ENCODE results near the gene DNAJC11. TPM values are rescaled to one million over a fixed set of nuclear protein-coding genes. Genes with fewer than 3 reads are reported as not detected.
"Not testable (repeated sequence)": the region's sequence is repeated elsewhere in the genome, so short reads cannot be mapped to it uniquely, and the experiment has no call there.

The DNAJC11 gene
- polyA plus RNA-seq, 4 donors, result 54.0 to 77.7 (median 67.1) TPM

DNA sequence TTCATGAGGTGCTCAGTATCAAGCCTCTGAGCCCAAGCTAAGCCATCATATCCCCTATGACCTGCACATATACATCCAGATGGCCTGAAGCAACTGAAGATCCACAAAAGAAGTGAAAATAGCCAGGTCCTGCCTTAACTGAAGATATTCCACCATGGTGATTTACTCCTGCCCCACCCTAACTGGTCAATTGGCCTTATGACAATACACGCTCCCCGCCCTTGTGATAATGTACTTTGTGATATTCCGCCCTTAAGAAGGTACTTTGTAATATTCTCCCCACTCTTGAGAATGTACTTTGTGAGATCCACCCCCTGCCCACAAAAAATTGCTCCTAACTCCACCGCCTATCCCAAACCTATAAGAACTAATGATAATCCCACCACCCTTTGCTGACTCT lies 1.7 kb downstream of the DNAJC11 start:
- not testable (repeated sequence) for DNase-seq (ENCODE audit: low read depth in 4 of 4, low spot score in 2 of 4)

DNA sequence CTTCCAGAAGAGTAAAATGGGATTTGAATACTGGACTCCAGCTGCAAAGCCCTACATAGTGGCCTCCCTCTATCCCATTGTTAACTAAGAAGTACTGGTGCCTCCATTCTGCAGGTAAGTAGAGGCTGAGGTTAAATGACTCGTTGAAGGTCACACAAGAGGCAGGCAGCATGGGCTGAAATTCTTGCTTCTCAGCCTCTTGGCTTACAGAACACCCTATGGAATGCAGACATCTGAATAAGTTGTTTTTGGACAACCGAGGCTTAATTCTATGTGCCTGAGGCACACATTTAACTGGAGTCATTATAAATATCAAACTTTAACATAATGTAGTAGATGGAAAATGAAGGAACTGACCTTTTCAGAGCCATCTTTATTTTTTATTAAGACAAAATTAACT lies 5.7 kb downstream of the DNAJC11 start:
- no peak for DNase-seq (ENCODE audit: low read depth in 4 of 4, low spot score in 2 of 4)

DNA sequence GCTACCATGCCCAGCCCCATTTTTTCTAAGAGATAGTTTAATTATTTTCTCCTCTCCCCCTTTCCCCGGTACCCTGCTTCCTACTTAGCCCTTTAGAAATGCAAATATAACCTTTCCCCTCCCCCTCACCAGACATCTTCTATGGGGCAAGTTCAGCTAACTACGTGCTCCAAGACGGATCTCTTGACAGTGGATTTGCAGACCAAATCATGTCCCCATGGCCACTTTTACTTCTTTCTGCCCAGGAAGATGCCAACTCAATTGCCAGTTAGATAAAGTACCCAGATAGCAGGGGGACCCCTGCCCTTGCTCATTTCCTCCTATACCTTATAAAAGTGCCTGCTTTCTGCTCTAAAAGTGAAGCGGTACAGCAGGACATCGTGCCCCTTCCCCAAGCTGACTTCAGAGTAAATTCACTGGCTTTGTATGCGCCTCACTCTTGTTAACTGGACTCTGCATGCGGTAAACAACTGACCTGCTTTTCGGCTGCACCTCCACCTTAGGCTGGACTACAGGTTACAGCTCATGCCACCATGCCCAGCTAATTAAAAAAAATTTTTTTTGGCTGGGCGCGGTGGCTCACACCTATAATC lies 7.4 kb downstream of the DNAJC11 start:
- DNase-seq (ENCODE audit: low read depth in 4 of 4, low spot score in 2 of 4), result no peak

- no peak for DNase-seq (ENCODE audit: low read depth in 4 of 4, low spot score in 2 of 4)
Observed at GRCh38 chr1:6692956-6693355, 8.7 kb downstream of the DNAJC11 start.

DNA sequence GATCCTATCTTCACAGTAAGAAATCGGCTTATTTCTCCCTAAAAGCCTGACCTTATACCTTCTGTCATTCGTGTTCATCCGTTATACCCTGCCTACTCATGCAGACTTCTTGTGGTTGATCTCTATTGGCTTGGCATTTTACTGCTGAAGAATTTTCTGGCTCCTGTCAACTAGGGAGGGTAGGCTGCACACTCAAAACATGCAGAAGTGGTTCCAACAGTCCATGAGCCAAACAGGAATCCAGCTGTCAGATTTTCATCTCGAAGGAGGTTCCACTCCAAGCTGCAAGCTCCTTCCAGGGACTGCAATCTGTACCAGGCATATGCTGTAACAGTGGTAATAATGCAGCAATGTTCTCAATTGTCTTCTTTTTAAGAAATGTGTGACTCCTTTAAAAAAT lies 10.1 kb downstream of the DNAJC11 start:
- no peak for DNase-seq (ENCODE audit: low read depth in 4 of 4, low spot score in 2 of 4)

- no peak for DNase-seq (ENCODE audit: low read depth in 4 of 4, low spot score in 2 of 4)
Observed at GRCh38 chr1:6690186-6690585, 11.4 kb downstream of the DNAJC11 start.

DNA sequence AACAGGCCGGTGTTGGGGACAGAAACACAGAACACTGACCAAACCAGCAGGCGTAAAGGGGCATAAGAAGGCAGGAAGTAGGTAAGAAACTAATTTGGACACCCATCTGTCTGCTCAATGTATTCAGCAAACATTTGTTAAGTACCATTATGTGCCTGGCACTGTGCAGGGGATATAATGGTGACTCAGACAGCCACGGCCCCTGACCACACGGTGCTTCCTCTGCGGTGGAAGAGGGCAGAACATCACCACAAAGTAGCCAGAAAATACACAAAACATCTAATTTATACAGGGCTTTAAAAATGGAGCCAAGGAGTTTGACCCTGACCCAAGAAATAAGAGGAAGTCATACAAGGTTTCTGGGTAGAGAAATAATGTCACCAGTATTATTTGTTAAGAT lies 12.9 kb downstream of the DNAJC11 start:
- no peak for DNase-seq (ENCODE audit: low read depth in 4 of 4, low spot score in 2 of 4)

- no peak for DNase-seq (ENCODE audit: low read depth in 4 of 4, low spot score in 2 of 4)
Observed at GRCh38 chr1:6688001-6688400, 13.6 kb downstream of the DNAJC11 start.

GRCh38 chr1:6686294-6686693 lies 15.3 kb downstream of the DNAJC11 start:
- DNase-seq (ENCODE audit: low read depth in 4 of 4, low spot score in 2 of 4), result no peak

DNA sequence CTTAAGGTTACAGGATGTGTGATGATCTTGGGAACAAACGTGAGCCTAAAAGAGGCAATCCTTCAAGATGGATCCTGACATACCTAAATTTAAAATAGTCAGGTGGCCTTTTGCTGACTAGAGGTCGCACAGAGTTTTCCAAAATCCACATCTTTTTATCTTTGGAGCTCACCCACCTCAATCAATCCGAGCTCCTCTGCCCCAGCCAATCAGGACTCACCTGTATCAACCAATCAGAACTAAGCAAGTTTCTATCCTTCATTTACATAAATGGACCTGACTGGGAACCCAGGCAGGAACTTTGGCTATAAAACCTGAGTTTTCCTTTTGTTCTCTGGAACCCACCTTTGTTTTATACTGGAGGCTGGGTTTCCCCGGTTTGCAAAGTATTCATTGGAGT lies 16.2 kb downstream of the DNAJC11 start:
- no peak for DNase-seq (ENCODE audit: low read depth in 4 of 4, low spot score in 2 of 4)

GRCh38 chr1:6683434-6683833 lies 18.2 kb downstream of the DNAJC11 start:
- no peak for DNase-seq (ENCODE audit: low read depth in 4 of 4, low spot score in 2 of 4)

- no peak for DNase-seq (ENCODE audit: low read depth in 4 of 4, low spot score in 2 of 4)
Observed at GRCh38 chr1:6675941-6676340, 25.7 kb downstream of the DNAJC11 start.

DNA sequence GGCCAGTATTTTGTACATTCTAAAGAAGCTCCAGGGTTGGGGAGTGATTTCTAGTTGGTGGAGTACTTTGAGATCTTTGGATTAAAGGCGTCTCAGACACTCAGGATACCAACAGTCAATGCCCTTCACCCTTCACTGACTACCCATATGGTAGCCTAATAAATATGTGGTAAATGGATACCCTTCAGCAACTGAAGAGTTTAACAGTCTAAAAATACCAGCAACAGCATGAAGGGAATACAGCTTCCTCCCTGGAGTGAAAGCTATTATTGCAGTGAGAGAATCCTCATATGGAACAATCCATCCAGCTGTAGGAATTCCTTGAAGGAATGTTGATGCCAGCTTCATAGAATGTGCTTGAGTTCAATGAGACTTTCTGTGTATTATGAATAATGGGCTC lies 26.8 kb downstream of the DNAJC11 start:
- peak in 1 of 4 donors; percentile 28 for DNase-seq (ENCODE audit: low read depth in 4 of 4, low spot score in 2 of 4)

- DNase-seq (ENCODE audit: low read depth in 4 of 4, low spot score in 2 of 4), result no peak
Observed at GRCh38 chr1:6673816-6674398, 27.7 kb downstream of the DNAJC11 start.

- DNase-seq (ENCODE audit: low read depth in 4 of 4, low spot score in 2 of 4), result no peak
Observed at GRCh38 chr1:6672558-6672957, 29.1 kb downstream of the DNAJC11 start.

DNA sequence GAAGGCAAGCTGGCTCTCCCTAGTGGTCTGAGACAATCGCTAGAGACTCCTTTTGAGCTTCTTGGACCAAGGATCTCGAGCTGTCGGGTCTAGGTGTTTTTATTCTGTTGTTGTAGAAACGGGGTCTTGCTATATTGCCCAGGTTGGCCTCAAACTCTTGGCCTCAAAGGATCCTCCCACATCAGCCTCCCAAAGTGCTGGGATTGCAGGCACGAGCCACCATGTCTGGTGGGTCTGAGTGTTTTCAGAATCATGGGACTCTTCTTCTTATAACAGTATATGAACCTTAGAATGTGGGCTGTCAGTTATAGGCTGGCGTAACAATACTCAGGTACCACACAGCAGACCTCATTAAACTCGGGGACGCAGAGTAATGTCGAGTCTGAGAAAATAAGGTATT lies 33.1 kb downstream of the DNAJC11 start:
- no peak for DNase-seq (ENCODE audit: low read depth in 4 of 4, low spot score in 2 of 4)

- no peak for DNase-seq (ENCODE audit: low read depth in 4 of 4, low spot score in 2 of 4)
Observed at GRCh38 chr1:6667139-6667538, 34.5 kb downstream of the DNAJC11 start.

DNA sequence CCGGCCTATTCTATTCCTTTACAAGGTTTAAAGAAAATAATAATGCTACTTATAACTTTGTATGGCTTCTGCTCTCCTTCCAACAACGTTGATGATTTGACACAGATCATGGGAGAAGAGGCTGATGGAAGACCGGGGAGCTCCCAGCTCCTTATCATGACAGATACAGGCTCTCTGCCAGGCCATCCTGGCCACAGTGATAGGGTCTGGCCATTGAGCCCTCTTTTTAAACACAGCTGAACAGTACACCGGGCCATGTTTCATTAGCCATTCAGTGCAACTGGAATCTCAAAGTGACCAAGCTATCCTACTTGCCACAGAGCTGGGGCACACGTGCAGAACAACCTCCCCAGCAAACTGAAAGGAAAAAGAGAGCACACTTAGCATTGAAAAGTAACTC lies 34.9 kb downstream of the DNAJC11 start:
- no peak for DNase-seq (ENCODE audit: low read depth in 4 of 4, low spot score in 2 of 4)

DNA sequence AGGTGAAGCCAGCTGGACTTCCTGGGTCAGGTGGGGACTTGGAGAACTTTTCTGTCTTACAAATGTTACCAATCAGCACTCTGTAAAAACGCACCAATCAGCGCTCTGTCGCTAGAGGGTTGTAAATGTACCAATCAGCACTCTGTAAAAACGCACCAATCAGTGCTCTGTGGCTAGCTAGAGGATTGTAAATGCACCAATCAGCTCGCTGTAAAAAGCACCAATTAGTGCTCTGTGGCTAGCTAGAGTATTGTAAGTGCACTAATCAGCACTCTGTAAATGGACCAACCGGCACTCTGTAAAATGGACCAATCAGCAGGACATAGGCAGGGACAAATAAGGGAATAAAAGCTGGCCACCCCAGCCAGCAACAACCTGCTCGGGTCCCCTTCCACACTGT lies 39.1 kb downstream of the DNAJC11 start:
- DNase-seq (ENCODE audit: low read depth in 4 of 4, low spot score in 2 of 4), result not testable (repeated sequence)

DNA sequence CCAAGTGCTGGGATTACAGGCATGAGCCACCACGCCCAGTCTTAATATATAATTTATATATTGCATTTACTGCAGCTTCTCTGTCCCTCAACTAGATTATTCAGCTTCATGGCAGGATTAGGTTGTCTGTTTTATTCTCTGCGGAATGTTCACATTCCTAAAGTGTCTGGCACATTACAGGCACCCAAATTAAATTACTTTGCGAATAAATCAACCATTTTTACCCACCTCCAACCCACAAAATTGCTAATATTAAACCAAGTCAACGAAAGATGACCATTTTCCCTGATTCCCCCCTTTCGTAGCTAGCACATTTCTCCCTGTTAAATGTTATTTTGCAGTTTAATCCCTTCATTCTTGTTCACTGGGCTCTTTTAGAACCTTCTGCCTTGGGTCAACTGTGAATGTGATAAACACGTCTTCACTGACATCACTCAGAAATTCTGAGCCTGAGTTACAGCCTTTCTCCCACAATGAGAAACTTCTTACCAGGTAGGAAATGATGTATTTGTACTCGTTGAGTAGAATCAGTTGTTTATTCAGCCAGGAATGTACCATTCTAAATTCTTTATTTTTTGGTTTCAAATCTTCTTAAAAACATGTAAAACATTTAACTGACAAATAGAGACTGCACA lies 41.1 kb downstream of the DNAJC11 start:
- no peak for DNase-seq (ENCODE audit: low read depth in 4 of 4, low spot score in 2 of 4)

DNA sequence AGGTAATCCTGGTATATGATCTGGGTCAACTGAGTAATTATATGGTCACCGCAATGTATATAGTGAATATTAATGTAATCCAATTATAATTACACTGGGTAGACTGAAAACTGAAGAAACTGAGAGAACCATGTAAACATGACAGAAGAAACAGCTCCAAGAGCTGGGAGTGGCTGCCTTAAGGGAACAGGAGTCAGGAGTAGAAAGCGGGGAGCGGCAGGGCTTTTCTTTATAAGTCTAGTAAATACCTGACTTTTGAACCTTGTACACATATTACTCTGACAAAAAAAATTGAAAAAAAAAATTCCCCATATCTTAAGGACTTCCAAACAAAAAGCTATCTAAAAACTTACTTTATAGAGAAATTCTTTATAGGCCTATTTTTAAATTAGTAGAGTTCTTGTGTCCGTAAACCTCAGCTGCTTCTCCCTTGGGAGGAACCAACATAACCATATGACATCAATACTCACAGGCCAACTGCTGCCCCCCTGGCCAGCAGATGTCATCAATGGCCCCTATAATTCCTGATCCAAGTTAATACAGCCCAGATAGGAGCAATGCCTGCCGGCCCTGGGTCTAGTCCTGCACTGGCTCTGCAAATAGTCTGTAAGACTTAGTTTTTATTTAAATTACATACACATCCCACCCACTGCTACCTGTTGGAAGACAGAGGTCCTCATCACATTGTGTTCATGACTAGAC lies 43.1 kb downstream of the DNAJC11 start:
- DNase-seq (ENCODE audit: low read depth in 4 of 4, low spot score in 2 of 4), result no peak

DNA sequence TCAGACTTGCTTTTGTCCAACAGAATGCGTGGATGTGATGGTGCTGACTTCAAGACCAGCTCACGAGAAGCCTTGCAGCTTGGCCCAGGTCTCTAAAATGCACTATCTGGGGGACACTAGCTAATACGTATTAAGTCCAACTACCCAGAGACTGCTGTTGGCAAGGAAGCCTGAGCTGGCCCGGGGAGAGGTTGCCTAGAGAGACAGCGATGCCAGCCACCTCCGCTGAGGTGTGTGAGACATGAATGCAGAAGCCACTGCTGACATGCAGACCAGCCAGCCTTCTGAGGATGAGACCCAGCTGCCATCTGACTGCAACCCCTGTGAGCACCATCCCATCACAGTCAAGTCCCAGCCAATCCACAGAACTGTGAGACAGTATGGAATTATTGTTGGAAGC lies 44.5 kb downstream of the DNAJC11 start:
- no peak for DNase-seq (ENCODE audit: low read depth in 4 of 4, low spot score in 2 of 4)

Measured in left renal cortex interstitium (tissue), 4 donors.